ENCODE data around the gene SUGT1. TPM values are rescaled to one million over a fixed set of nuclear protein-coding genes. Genes with fewer than 3 reads are reported as not detected.

The SUGT1 gene
- total RNA-seq, 1 experiment from 2014 or later, result 79.5 TPM

- DNase-seq (ENCODE audit: low read depth), result no peak
Observed at GRCh38 chr13:52736891-52737290, 84.3 kb downstream of the SUGT1 start.

- no peak for DNase-seq (ENCODE audit: low read depth)
Observed at GRCh38 chr13:52737451-52737850, 84.8 kb downstream of the SUGT1 start.

- DNase-seq (ENCODE audit: low read depth), result no peak
Observed at GRCh38 chr13:52737965-52738364, 85.3 kb downstream of the SUGT1 start.

GRCh38 chr13:52738719-52739467 lies 86.3 kb downstream of the SUGT1 start:
- DNase-seq (ENCODE audit: low read depth), result no peak

GRCh38 chr13:52739468-52740071 lies 86.9 kb downstream of the SUGT1 start, which contains the start of gene CNMD:
Gene CNMD (minus strand): TSS chr13:52739820. CDS start chr13:52739701, 119 bp downstream.
- no peak for DNase-seq (ENCODE audit: low read depth)

- no peak for DNase-seq (ENCODE audit: low read depth)
Observed at GRCh38 chr13:52743569-52743968, 90.9 kb downstream of the SUGT1 start.

- DNase-seq (ENCODE audit: low read depth), result peak; percentile 18
Observed at GRCh38 chr13:52743988-52744387, 91.4 kb downstream of the SUGT1 start.

- peak; percentile 39 for DNase-seq (ENCODE audit: low read depth)
Observed at GRCh38 chr13:52744842-52745375, 92.3 kb downstream of the SUGT1 start.

- DNase-seq (ENCODE audit: low read depth), result no peak
Observed at GRCh38 chr13:52746141-52746540, 93.5 kb downstream of the SUGT1 start.

- no peak for DNase-seq (ENCODE audit: low read depth)
Observed at GRCh38 chr13:52749419-52749818, 96.8 kb downstream of the SUGT1 start.

Other genes with a start within 250 kb of the SUGT1 start
- 11.9 and 13.4 TPM in 2 replicates for gene THSD1, start 246.7 kb upstream of the SUGT1 start, total RNA-seq (2014; rRNA removed; shearing (Covaris generic))
- 21.8 and 24.5 TPM in 2 replicates for gene VPS36, start 202.2 kb upstream of the SUGT1 start, total RNA-seq (2014; rRNA removed; shearing (Covaris generic))
- 43.7 and 60.0 TPM in 2 replicates for gene CKAP2, start 197.4 kb upstream of the SUGT1 start, total RNA-seq (2014; rRNA removed; shearing (Covaris generic))
- gene HNRNPA1L2, start 10.4 kb upstream of the SUGT1 start, total RNA-seq (2014; rRNA removed; shearing (Covaris generic)), result 3.0 and 3.1 TPM in 2 replicates
- not detected in 2 replicates for gene CNMD, start 87.0 kb downstream of the SUGT1 start, total RNA-seq (2014; rRNA removed; shearing (Covaris generic))
- gene PCDH8, start 195.8 kb downstream of the SUGT1 start, total RNA-seq (2014; rRNA removed; shearing (Covaris generic)), result not detected in 2 replicates

Data from HT1080 (cell line).